ENCODE data around the gene EVI2B.
"Not testable (repeated sequence)": the region's sequence is repeated elsewhere in the genome, so short reads cannot be mapped to it uniquely, and the experiment has no call there.

Gene EVI2B

DNA sequence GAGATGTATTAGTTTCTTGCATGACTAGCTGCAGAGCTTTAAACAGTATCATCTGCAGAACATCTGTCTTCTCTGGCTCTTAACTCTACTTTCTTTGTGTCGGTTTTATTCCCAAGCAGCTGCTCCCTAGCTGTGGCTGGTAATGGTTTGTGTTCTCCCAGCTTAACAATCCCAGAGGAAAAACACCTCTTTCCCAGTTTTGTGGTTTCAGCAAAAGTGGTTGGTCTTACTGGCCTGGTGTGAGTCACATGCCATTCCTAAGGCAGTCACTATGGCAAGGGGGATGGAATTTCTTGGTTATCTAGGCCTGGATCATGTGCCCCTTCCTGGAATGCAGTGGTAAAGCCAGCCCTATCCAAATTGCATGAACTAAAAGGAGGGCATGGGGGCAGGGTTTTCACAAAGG, 44.3 kb downstream of the EVI2B start:
- H4K8ac ChIP-seq (ENCODE audit: low read depth, low read length): no peak overlapping the region
- peaks cover 0 to 12% of the 10 kb centered on the region in 2 donors for H3K4me1 ChIP-seq (ENCODE audit: control insufficient read depth in 2 of 2, insufficient read depth in 1 of 2, low read depth in 1 of 2, low read length in 2 of 2)
- no peak overlapping the region for H3K9ac ChIP-seq (ENCODE audit: low read depth, low read length, poor library complexity)
- no peak overlapping the region for H2BK5ac ChIP-seq (ENCODE audit: low read length)
- H3K18ac ChIP-seq (ENCODE audit: low read length): no peak overlapping the region
- no peak overlapping the region for H3K4ac ChIP-seq (ENCODE audit: low read length)
- no peak overlapping the region for H3K23ac ChIP-seq (ENCODE audit: low read depth, low read length, poor library complexity)
- no peak overlapping the region for H2BK120ac ChIP-seq (ENCODE audit: low read depth, low read length)
- no peak overlapping the region for H3K4me2 ChIP-seq (ENCODE audit: insufficient read depth, low read length, poor library complexity, severe bottlenecking)
- no peak overlapping the region for H3K27ac ChIP-seq (replicated peaks; ENCODE audit: low read length)
- no peak overlapping the region for H4K91ac ChIP-seq (ENCODE audit: low read depth, low read length, poor library complexity)
- no peak overlapping the region for H2BK15ac ChIP-seq (ENCODE audit: low read length)
- H3K9me3 ChIP-seq (replicated peaks in 1 of 2; ENCODE audit: control insufficient read depth in 2 of 2, insufficient read depth in 1 of 2, low read depth in 1 of 2, low read length in 2 of 2): no peaks in the 10 kb centered on the region
- no peak overlapping the region for H2BK12ac ChIP-seq (ENCODE audit: low read length)
- peaks cover 2 to 84% of the 10 kb centered on the region in 2 donors for H3K36me3 ChIP-seq (replicated peaks in 1 of 2; ENCODE audit: control insufficient read depth in 2 of 2, insufficient read depth in 2 of 2, low read length in 2 of 2)
- H3K4me3 ChIP-seq (ENCODE audit: low read length in 2 of 2): no peak overlapping the region
- no peak overlapping the region for H3K14ac ChIP-seq (ENCODE audit: low read length)
- no peak overlapping the region for H2AK5ac ChIP-seq (ENCODE audit: low read depth, low read length)
- no CpG with 5 or more reads among the region's 1 CpG for WGBS, 2 donors (ENCODE audit: extremely low coverage in 2 of 2, insufficient read length in 2 of 2, insufficient replicate concordance in 1 of 2)
- DNase-seq (ENCODE audit: low spot score): no peak
- no peaks in the 10 kb centered on the region for H3K79me1 ChIP-seq (ENCODE audit: low read depth, low read length)
- H3K27me3 ChIP-seq (ENCODE audit: control insufficient read depth in 3 of 3, insufficient read depth in 3 of 3, low read depth in 1 of 3, low read length in 3 of 3): no peaks in the 10 kb centered on the region
- H2AFZ ChIP-seq (ENCODE audit: low read length): no peak overlapping the region

- Histone ChIP-seq H4K8ac (ENCODE audit: low read depth, low read length) (no peak overlapping the region), H2BK15ac (ENCODE audit: low read length) (no peak overlapping the region), H3K4me2 (ENCODE audit: insufficient read depth, low read length, poor library complexity, severe bottlenecking) (no peak overlapping the region), H3K23ac (ENCODE audit: low read depth, low read length, poor library complexity) (no peak overlapping the region), H3K27ac (replicated peaks; ENCODE audit: low read length) (no peak overlapping the region), H3K4ac (ENCODE audit: low read length) (no peak overlapping the region), H3K9ac (ENCODE audit: low read depth, low read length, poor library complexity) (no peak overlapping the region), H3K4me3 (ENCODE audit: low read length in 2 of 2) (no peak overlapping the region), H3K36me3 (replicated peaks in 1 of 2; ENCODE audit: control insufficient read depth in 2 of 2, insufficient read depth in 2 of 2, low read length in 2 of 2) (peaks cover 2 to 83% of the 10 kb centered on the region in 2 donors), H3K18ac (ENCODE audit: low read length) (no peak overlapping the region), H2AFZ (ENCODE audit: low read length) (no peak overlapping the region), H2BK5ac (ENCODE audit: low read length) (no peak overlapping the region), H3K9me3 (replicated peaks in 1 of 2; ENCODE audit: control insufficient read depth in 2 of 2, insufficient read depth in 1 of 2, low read depth in 1 of 2, low read length in 2 of 2) (no peaks in the 10 kb centered on the region), H3K4me1 (ENCODE audit: control insufficient read depth in 2 of 2, insufficient read depth in 1 of 2, low read depth in 1 of 2, low read length in 2 of 2) (peaks cover 0 to 12% of the 10 kb centered on the region in 2 donors), H2BK120ac (ENCODE audit: low read depth, low read length) (no peak overlapping the region), H3K27me3 (ENCODE audit: control insufficient read depth in 3 of 3, insufficient read depth in 3 of 3, low read depth in 1 of 3, low read length in 3 of 3) (no peaks in the 10 kb centered on the region), H2BK12ac (ENCODE audit: low read length) (no peak overlapping the region), H3K79me1 (ENCODE audit: low read depth, low read length) (no peaks in the 10 kb centered on the region), H3K14ac (ENCODE audit: low read length) (no peak overlapping the region), H2AK5ac (ENCODE audit: low read depth, low read length) (no peak overlapping the region), H4K91ac (ENCODE audit: low read depth, low read length, poor library complexity) (no peak overlapping the region)
- no CpG with 5 or more reads among the region's 2 CpGs for WGBS, 2 donors (ENCODE audit: extremely low coverage in 2 of 2, insufficient read length in 2 of 2, insufficient replicate concordance in 1 of 2)
- DNase-seq (ENCODE audit: low spot score): no peak
These were observed 44.7 kb downstream of the EVI2B start for GRCh38 chr17:31269036-31269577.

DNA sequence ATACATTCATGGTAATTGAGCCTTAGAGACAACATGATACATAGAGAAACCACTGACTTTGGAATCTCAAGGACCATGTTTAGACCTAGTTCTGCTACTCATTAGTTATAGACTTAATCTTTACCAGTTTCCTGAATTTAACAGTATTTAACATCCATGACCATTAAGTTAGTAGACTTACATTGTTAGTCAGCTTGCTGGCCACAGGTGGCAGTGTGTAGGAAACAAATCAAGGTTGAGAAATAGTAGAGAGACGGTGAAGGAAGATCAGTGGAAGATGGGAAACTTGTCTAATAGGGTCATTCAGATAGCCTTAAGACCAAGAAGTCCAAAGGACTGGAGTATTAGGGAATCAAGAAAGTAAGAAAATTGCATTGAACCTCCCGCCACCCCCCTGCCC, 47.8 kb downstream of the EVI2B start:
- Histone ChIP-seq H2BK15ac (ENCODE audit: low read length) (no peak overlapping the region), H3K4me2 (ENCODE audit: insufficient read depth, low read length, poor library complexity, severe bottlenecking) (no peak overlapping the region), H3K36me3 (replicated peaks in 1 of 2; ENCODE audit: control insufficient read depth in 2 of 2, insufficient read depth in 2 of 2, low read length in 2 of 2) (peaks cover 4 to 84% of the 10 kb centered on the region in 2 donors), H2AFZ (ENCODE audit: low read length) (no peak overlapping the region), H3K9me3 (replicated peaks in 1 of 2; ENCODE audit: control insufficient read depth in 2 of 2, insufficient read depth in 1 of 2, low read depth in 1 of 2, low read length in 2 of 2) (no peaks in the 10 kb centered on the region), H4K8ac (ENCODE audit: low read depth, low read length) (no peak overlapping the region), H2BK120ac (ENCODE audit: low read depth, low read length) (no peak overlapping the region), H3K27ac (replicated peaks; ENCODE audit: low read length) (no peak overlapping the region), H3K27me3 (ENCODE audit: control insufficient read depth in 3 of 3, insufficient read depth in 3 of 3, low read depth in 1 of 3, low read length in 3 of 3) (no peaks in the 10 kb centered on the region), H2BK12ac (ENCODE audit: low read length) (no peak overlapping the region), H3K23ac (ENCODE audit: low read depth, low read length, poor library complexity) (no peak overlapping the region), H3K4ac (ENCODE audit: low read length) (no peak overlapping the region), H3K4me3 (ENCODE audit: low read length in 2 of 2) (no peak overlapping the region), H4K91ac (ENCODE audit: low read depth, low read length, poor library complexity) (no peak overlapping the region), H3K79me1 (ENCODE audit: low read depth, low read length) (no peaks in the 10 kb centered on the region), H3K14ac (ENCODE audit: low read length) (no peak overlapping the region), H2AK5ac (ENCODE audit: low read depth, low read length) (no peak overlapping the region), H3K18ac (ENCODE audit: low read length) (no peak overlapping the region), H3K9ac (ENCODE audit: low read depth, low read length, poor library complexity) (no peak overlapping the region), H3K4me1 (ENCODE audit: control insufficient read depth in 2 of 2, insufficient read depth in 1 of 2, low read depth in 1 of 2, low read length in 2 of 2) (peaks cover 0 to 12% of the 10 kb centered on the region in 2 donors), H2BK5ac (ENCODE audit: low read length) (no peak overlapping the region)
- WGBS, 2 donors (ENCODE audit: extremely low coverage in 2 of 2, insufficient read length in 2 of 2, insufficient replicate concordance in 1 of 2): no CpG with 5 or more reads among the region's 2 CpGs
- DNase-seq (ENCODE audit: low spot score): no peak

DNA sequence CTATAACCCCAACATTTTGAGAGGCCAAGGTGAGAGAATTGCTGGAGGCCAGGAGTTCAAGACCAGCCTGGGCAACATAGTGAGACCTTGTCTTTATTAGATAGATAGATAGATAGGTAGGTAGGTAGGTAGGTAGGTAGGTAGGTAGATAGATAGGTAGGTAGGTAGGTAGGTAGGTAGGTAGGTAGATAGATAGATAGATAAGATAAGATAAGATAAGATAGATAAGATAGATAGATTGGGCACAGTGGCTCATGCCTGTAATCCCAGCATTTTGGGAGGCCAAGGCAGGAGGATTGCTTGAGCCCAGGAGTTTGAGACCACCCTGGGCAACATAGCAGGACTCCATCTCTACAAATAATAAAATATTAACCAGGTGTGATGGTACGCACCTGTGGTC, 50.9 kb downstream of the EVI2B start:
- peaks cover 7 to 88% of the 10 kb centered on the region in 2 donors for H3K36me3 ChIP-seq (replicated peaks in 1 of 2; ENCODE audit: control insufficient read depth in 2 of 2, insufficient read depth in 2 of 2, low read length in 2 of 2)
- WGBS, 2 donors (ENCODE audit: extremely low coverage in 2 of 2, insufficient read length in 2 of 2, insufficient replicate concordance in 1 of 2): no CpG with 5 or more reads among the region's 1 CpG
- not testable (repeated sequence) for H2BK120ac ChIP-seq (ENCODE audit: low read depth, low read length); H3K27ac ChIP-seq (replicated peaks; ENCODE audit: low read length); H3K9me3 ChIP-seq (replicated peaks in 1 of 2; ENCODE audit: control insufficient read depth in 2 of 2, insufficient read depth in 1 of 2, low read depth in 1 of 2, low read length in 2 of 2); H3K18ac ChIP-seq (ENCODE audit: low read length); H3K4me1 ChIP-seq (ENCODE audit: control insufficient read depth in 2 of 2, insufficient read depth in 1 of 2, low read depth in 1 of 2, low read length in 2 of 2); H3K4ac ChIP-seq (ENCODE audit: low read length); DNase-seq (ENCODE audit: low spot score); H2BK12ac ChIP-seq (ENCODE audit: low read length); H2BK15ac ChIP-seq (ENCODE audit: low read length); H3K79me1 ChIP-seq (ENCODE audit: low read depth, low read length); H4K8ac ChIP-seq (ENCODE audit: low read depth, low read length); H3K27me3 ChIP-seq (ENCODE audit: control insufficient read depth in 3 of 3, insufficient read depth in 3 of 3, low read depth in 1 of 3, low read length in 3 of 3); H2AFZ ChIP-seq (ENCODE audit: low read length); H2BK5ac ChIP-seq (ENCODE audit: low read length); H3K23ac ChIP-seq (ENCODE audit: low read depth, low read length, poor library complexity); H3K4me2 ChIP-seq (ENCODE audit: insufficient read depth, low read length, poor library complexity, severe bottlenecking); H2AK5ac ChIP-seq (ENCODE audit: low read depth, low read length); H3K4me3 ChIP-seq (ENCODE audit: low read length in 2 of 2); H4K91ac ChIP-seq (ENCODE audit: low read depth, low read length, poor library complexity); H3K9ac ChIP-seq (ENCODE audit: low read depth, low read length, poor library complexity); H3K14ac ChIP-seq (ENCODE audit: low read length)
